Thoracic aorta endothelial cell (primary cell): ENCODE results near the gene AMY2B. TPM values are rescaled to one million over a fixed set of nuclear protein-coding genes. Genes with fewer than 3 reads are reported as not detected.

Experiments used
- total RNA-seq: library from RNA; depleted of rRNA; stranded (reverse); fragments of >200 nt; gene quantifications from 2 replicates; pipeline ENCODE4 v1.2.3, GENCODE V29; 2012

AMY2B gene
- 1.6 and 2.9 TPM in 2 replicates for total RNA-seq

DNA sequence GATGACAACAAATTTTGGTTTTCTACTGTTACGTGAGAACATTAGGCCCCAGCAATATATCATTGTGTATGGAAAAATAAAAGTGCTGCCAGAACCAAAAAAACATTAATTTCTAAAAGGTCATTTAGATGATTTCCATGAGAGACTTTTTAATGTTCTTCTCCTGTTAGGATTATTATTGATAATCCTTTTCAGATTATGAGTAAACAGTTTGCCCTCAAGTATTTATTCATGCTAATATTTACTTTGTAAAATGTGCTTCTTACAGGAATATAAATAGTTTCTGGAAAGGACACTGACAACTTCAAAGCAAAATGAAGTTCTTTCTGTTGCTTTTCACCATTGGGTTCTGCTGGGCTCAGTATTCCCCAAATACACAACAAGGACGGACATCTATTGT, at the start of gene AMY2B:
TSS of gene AMY2B (plus strand) at position 301 of the 400 bp plus-strand sequence. CDS start at position 315, 14 bp downstream.

DNA sequence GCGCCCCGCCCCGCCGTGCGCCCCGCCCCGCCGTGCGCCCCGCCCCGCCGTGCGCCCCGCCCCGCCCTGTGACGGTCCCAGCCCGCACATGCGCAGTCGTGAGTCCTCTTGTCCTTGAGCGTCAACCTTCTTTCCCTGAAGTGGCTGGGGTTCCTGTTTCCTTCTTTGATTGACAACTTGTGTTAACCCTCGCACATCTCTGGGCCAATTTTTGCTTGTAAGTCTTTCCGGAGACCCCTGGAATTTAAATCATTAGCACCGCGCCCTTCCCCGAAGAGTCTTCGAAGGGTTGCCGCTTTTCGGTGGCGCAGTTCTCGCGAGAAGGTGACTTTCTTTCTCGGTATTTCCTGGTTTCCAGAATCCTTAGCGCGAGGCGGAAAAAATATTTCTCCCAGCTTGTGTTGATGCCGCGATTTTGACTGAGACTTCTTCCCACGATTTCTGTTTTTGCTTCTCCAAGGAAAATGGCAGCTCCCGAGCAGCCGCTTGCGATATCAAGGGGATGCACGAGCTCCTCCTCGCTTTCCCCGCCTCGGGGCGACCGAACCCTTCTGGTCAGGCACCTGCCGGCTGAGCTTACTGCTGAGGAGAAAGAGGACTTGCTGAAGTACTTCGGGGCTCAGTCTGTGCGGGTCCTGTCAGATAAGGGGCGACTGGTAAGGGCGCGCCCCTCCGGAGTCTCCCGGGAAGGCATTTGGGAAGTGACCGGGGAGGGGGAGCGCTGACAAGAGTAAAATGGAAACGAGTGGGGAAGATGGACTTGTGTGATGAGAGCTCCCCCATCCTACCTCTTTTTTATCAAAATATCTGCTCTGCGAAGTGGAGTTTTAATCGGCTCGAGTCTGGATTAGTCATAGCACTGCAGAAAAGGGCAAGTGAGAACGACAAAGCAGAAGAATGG, 45.5 kb upstream of the AMY2B start, which contains the start of gene RNPC3:
TSS of gene RNPC3 (plus strand) at position 93 of the 901 bp plus-strand sequence. CDS start at position 465, 372 bp downstream.

DNA sequence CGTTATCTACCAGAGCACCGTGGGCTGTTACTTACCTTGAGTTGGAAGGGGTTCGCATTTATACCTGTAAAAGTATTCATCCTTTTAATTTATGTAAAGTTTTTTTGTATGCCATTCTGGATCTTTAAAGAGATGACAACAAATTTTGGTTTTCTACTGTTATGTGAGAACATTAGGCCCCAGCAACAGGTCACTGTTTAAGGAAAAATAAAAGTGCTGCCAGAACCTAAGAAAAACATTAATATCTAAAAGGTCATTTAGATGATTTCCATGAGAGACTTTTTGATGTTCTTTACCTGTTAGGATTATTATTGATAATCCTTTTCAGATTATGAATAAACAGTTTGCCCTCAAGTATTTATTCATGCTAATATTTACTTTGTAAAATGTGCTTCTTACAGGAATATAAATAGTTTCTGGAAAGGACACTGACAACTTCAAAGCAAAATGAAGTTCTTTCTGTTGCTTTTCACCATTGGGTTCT, 45.6 kb downstream of the AMY2B start, which contains the start of gene AMY2A:
TSS of gene AMY2A (plus strand) at position 434 of the 484 bp plus-strand sequence. CDS start at position 448, 14 bp downstream.

Other genes with a start within 250 kb of the AMY2B start
- 21.0 and 22.3 TPM in 2 replicates for gene RNPC3, start 45.9 kb upstream of the AMY2B start, total RNA-seq
- not detected in 2 replicates for gene AMY2A, start 45.8 kb downstream of the AMY2B start, total RNA-seq
- gene AMY1A, start 84.2 kb downstream of the AMY2B start, total RNA-seq, result not detected in 2 replicates
- not detected in 2 replicates for gene AMY1B, start 124.6 kb downstream of the AMY2B start, total RNA-seq
- gene AMY1C, start 178.3 kb downstream of the AMY2B start, total RNA-seq, result not detected in 2 replicates